Lung microvascular endothelial cell (primary cell): ENCODE results near the gene SH3BP5. TPM values are rescaled to one million over a fixed set of nuclear protein-coding genes. Genes with fewer than 3 reads are reported as not detected.

Experiments used
- DNase-seq, 2 donors: peaks; one replicate each; pipeline versions ENCODE4 v3.0.0 to v3.0.0-alpha.2; 2010; ENCODE audit warnings: low read depth in 2 of 2
- total RNA-seq: library from RNA; depleted of rRNA; stranded (reverse); fragments of >200 nt; gene quantifications from 2 replicates; pipeline ENCODE4 v1.2.1, GENCODE V29; 2014

The SH3BP5 gene
- total RNA-seq, 1 donor from 2014 or later: 42.3 TPM

DNA sequence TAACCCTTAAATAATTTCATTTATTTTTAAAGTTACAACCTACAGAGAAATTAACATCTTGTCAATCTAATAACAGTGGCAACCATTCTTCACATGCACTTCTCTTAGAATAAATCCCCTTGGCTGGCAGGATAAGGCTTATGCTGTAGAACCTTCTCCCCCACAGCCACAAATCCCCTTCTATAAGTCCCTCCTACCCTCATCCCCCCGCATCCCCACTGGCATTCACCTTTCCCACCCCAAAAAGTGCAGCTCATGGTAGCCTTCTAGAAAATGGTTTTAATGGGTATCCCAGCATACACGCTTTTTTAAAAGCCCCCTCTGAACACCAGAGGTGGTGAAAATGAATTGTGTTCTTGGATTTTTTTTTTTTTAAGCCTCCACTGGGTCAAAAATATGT is 77.2 kb downstream of the SH3BP5 start:
- no peak for DNase-seq

DNA sequence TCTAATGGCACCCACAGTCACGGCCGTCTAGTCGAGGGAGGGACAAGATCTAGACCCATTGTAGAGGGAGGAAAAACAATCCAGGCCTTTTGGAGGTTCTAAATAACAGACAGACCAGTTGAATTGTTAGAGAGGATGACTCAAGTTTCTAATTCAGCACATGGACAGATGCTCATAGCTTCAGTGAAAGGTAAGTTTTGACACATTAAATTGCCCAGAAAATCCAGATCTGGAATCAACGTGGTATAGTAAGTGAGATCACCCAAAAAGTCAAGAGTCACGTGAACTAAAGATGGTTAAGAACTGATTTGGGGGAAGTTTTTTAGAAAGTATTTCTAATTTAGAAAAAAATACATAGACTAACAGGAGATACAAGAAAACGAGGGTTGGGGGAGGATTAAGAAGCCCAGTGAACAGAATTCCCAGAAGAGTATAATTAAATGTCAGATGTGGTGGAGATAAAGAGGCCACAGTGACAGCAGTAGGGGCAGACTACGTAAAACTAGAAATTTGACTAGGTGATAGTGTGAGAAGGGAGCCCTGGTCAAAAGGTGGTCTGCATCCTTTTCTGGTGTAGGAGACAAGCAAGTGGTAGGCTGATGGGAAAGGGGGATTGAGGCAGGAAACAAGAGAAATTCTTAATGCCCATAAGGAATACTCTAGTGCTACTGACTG is 79.2 kb downstream of the SH3BP5 start:
- no peak for DNase-seq

DNA sequence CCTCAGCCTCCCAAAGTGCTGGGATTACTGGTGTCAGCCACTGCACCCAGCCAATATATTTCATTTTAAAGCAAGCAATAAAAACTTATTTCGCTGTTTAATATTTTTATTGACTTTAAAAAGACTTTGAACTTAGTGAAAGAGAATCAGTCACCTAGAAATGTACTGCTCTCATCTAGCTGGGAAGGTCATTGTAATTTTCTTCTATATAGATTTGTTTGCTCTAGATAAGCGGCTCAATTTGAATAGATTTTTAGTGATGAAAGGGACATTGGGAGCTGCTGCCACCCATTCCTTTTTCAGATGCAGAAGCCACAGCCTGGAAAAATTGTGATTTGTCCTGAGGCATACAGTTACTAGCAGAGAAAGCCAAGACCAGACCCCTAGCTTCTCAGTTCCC is 86.2 kb downstream of the SH3BP5 start:
- no peak for DNase-seq

DNA sequence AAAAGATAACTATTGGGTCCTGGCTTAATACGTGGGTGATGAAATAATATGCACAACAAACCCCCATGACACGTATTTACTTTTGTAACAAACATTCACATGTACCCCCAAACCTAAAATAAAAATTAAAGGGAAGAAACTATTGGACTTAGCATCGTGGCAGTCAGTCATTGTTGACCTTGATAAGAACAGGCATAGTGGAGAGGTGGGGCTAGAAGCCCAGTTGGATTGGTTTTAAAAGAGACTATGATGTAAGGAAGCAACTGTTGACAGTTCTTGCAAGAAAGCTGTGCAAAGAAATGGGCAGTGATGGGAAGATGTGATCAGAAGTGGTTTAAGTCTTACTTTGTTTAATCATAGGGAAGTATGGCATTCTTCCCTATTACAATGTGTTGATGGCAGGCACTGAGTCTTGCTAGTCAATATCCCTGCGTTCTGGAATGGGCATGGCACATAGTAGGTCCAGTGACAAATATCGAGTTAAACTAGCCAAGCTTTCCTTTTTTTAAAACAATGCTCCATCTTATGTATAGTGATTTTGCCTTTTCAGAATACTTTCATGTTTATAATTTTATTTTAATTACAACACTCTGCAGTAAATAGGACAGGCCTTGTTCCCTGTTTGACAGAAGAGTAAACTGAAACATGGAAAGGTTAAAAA is 88.4 kb downstream of the SH3BP5 start:
- DNase-seq: no peak

DNA sequence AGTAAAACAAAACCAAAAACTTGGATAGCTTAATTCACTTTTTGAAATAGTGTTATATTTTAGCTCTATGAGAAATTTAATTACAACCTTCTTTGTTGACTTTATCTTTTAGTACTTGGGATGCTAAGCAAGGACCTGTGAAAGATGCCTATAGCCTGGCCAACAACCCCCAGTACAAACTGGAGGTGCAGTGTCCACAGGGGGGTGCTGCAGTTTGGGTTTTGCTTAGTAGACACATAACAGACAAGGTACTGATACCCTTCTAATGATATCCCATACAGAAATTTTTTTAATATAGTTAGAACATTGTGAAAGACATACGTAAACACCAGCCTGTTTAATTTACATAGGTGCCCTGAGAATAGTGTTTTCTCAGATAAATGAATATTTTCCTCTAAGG is 91.0 kb downstream of the SH3BP5 start:
- DNase-seq: peak; percentile 51 to 53

DNA sequence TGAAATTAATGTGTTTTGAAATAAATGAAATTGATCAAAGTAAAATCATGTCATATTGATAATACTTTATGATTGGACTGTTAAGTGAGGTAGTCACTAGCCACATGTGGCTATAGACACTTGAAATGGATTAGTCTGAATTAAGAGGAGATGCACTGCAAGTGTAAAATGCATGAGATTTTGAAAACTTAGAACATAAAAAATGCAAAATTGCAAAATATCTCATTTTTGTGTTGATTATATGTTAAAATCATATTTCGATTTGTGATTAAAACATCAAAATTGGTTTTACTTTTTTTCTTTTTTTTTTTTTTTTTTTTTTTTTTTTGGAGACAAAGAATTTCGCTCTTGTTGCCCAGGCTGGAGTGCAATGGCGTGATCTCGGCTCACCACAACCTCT is 103.1 kb downstream of the SH3BP5 start:
- no peak for DNase-seq

DNA sequence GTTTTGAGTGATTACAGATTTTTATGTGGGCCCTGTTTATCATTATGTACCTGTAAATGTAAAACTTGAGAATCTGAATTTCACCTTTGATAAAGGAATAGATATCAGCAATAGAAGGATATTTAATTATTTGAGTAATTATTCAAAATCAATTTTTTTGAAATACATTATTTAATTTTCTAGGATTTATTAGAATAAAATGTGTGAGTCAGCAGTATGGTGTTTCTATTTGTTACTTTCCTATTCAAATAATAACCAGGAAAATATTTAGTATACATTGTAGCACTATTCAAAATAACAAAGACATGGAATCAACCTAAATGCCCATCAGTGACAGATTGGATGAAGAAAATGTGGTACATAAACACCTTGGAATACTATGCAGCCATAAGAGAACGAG is 104.2 kb downstream of the SH3BP5 start:
- no peak for DNase-seq

DNA sequence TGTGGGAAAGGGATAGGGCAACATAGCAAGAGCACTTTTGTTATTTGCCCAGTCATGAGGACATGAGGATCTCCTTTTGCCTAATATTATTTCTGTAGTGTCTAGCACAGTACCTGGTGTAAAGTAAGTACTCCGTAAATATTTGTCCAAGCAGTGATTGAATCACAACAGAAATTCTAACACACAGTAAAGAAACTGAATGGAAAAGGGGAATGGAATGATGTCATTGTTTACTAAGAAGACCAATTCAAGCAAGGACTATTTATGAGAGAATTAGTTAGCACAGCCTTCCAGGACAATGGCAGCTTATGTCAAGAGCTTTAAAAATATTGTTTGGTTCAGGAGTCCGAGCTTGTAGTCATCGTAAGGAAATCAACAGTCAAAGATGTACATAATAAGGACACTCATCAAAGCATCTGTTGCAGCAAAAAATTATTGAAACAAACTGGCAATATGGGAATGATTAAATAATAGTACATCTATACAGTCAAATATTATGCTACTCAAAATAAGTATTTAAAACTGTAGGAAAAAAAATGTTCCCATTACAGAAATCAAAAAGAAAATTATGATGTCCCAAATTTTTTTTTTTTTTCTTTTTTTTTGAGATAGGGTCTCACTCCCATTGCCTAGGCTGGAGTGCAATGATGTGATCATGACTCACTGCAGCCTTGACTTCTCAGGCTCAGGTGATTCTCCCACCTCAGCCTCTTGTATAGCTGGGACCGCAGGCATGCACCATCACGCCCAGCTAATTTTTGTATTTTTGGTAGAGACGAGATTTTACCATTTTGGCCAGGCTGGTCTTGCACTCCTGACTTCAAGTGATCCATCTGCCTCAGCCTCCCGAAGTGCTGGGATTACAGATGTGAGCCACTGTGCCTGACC is 108.5 kb downstream of the SH3BP5 start:
- peak in 1 of 2 donors; percentile 37 for DNase-seq

DNA sequence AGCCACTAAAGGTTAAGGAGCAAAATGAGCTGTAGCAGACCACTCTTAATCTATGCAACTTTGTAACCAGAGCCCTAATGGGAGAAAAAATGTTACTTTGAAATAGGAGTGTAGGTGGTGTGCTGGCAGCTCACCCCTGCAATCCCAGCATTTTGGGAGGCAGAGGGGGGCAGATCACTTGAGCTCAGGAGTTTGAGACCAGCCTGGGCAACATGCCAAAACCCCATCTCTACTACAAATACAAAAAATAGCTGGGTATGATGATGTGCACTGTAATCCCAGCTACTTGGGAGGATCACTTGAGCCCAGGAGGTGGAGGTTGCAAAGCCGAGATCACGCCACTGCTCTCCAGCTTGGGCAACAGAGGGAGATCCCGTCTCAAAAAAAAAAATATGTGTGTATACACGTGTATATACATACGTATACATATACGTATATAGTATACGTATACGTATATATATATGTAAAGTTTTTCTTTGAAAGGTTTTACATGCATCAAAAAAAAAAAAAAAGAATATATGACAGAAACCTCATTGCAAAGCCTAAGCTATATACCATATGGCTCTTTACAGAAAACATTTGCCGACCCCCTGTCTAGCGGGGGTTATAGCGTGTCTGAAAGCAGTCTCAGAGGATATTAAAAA is 110.7 kb downstream of the SH3BP5 start:
- no peak for DNase-seq

DNA sequence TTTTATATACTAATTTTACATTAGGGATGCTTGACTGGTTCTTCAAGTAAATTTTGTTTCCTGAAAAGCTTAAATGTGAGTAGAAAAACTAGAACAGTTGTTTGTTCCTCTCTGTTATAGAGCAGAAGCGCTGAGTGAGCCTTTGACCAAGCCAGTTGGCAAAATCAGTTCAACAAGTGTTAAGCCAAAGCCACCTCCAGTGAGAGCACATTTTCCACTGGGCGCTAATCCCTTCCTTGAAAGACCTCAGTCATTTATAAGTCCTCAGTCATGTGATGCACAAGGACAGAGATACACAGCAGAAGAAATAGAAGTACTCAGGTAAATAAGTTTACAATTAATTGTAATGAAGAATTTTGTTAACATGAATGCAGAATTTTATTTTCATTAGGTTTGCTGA is 111.7 kb downstream of the SH3BP5 start:
- DNase-seq: no peak

DNA sequence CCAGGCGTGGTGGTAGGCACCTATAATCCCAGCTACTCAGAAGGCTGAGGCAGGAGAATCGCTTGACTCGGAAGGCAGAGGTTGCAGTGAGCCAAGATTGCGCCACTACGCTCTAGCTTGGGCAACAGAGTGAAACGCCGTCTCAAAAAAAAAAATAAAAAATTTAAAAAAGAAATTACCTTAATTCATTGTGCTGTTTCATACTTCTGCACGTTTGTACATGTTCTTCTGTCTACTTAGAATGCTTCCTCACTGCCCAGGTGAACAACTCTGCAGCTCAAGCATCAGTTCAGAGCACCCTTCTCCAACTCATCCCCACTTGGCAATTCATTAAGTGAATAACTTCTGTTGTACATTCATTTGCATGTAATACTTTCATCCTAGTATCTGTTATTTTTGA is 112.3 kb downstream of the SH3BP5 start:
- no peak for DNase-seq

DNA sequence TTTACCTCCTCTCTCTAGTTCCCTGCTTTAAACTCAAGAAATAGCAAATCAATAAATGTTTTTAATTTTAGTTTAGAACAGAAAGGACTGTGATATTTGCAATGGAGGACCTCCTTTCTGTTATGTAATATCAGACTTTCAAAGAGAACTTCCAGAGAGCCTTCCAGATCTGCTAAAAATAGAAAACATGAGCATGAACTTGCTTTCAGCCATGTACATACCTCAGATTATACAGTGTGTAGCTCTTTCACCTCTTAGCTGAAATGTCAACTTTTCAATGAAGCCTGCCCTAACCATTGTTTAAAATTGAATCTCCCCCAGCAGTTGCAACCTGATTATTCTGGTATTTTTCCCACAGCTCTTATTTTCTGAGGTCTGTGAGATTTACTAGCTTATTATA is 113.7 kb downstream of the SH3BP5 start:
- no peak for DNase-seq

DNA sequence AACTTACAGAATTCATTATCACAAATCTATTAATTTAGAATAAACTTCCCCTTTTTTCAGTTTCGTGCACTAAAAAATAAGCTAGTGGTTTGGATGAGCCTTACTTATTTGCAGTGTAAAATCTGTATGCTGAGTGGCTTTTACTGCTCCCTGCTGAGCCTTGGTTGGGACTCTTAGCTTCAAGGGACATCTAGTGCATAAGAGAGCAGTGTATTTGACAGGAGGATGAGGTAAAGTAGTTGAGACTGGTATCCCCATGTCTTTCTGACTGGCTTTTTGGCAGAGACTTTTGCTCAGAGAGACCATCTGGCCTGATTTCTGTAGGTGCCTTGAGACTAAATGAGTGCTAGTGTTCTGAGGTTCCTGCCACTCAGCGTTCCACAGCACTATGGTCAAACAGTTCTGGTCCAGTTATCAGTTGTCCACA is 114.5 kb downstream of the SH3BP5 start:
- DNase-seq: no peak

DNA sequence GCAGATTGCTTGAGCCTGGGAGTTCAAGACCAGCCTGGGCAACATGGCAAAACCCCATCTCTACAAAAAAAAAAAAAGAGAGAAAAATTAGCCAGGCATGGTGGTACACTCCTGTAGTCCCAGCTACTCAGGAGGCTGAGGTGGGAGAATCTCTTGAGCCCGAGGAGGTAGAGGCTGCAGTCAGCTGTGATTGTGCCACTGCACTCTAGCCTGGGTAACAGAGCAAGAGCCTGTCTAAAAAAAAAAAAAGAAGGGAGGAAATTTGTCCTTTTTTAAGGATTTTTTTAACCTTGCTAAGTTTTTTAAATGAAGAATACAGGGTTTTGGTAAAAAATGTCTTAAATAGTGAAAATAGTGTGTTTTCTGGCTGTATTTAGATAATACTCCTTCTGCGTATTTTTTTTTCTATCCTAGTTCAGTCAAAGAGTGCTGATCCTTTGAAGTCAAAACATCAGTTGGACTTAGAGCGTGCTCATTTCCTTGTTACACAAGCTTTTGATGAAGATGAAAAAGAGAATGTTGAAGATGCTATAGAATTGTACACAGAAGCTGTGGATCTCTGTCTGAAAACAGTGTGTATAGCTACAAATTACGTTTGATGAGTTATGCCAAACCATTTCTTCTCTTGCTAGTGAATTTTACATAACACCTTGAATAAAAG is 115.2 kb downstream of the SH3BP5 start:
- DNase-seq: no peak

DNA sequence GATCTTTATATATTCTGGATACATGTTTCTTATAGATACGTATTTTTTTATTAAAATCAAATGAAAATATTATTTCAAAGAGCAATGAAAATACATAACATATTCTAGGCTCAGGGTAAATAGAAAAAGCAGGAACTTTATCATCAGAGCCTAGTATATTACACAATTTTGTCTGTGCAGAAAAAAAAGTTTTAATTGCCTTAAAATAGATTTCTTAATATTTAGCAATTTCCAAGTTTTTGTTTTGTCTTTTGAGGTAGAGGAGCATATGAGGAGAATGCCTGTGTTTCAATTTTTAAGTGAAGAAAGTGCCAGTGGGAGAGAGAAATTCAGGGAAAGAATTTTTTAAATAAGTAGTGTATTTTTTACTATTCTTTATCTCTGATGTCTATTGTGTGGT is 115.9 kb downstream of the SH3BP5 start:
- no peak for DNase-seq

DNA sequence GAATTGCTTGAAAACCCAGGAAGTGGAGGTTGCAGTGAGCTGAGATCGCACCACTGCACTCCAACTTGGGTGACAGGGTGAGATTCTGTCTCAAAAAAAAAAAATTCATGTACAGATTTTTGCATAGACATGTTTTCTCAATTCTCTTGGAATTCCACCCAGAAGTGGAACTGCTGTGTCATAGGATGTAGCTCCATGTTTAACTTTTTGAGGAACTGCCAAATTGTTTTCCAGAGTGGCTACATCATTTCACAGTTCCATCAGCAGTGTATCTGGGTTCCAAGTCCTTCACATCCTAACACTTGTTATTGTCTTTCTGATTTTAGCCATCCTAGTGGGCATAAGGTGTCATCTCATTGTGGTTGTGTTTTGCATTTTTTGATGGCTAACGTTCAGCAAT is 116.4 kb downstream of the SH3BP5 start:
- DNase-seq: peak in 1 of 2 donors; percentile 12

DNA sequence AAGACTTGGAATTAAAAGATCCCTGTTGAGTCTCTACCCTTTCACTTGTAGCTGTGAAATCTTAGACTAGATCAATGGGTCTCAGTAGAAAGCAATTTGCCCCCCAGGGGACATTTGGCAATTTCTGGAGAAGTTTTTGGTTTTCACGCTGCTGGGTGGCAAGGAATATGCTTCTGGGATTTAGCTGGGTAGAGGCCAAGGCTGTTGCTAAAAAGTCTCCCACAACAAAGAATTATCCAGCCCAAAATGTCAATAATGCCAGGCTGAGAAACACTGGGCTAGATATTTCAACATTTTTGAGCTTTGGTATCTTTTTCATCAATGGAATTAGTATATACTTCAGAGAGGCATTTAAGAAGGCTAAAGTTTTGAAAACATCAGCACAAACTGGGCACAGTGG is 117.6 kb downstream of the SH3BP5 start:
- no peak for DNase-seq

DNA sequence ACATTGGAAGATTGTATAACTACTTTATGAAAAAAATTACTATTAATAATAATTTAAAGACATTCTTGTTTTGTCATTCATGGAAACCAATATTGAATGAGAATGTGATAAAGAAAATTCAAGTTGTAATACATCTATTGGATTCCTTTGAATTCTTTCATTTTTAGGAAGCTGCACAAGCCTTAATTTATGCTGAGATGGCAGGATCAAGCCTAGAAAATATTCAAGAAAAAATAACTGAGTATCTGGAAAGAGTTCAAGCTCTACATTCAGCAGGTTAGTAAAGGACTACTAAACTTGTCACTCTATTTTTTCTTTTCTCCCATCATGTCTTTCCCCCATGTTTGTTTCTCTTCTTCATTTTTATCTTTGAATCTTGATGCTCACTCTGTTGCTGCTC is 120.4 kb downstream of the SH3BP5 start:
- DNase-seq: no peak

DNA sequence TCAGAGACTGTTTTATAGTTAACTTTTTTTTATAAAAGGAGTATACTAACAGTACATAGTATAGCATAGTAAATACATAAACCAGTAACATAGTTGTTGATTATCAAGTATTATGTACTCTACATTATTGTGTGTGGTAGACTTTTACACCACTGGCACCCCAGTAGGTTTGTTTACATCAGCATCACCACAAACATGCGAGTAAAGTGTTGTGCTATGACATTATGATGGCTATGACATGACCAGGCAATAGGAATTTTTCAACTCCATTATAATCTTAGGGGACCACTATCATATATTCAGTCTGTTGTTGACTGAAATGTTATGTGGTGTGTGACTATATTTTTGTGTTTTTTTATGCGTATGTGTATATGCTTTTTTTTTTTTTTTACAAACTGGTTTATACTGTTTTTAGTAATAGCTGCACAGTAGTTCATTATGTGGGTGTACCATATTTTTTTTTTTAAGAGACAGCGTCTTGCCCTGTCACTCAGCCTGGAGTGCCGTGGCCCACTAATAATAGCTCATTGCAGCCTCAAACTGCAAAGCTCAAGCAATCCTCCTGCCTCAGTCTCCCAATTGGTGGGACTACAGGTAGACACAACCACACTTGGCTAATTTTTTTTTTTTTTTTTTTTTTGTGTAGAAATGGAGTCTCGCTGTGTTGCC is 124.4 kb downstream of the SH3BP5 start:
- no peak for DNase-seq

DNA sequence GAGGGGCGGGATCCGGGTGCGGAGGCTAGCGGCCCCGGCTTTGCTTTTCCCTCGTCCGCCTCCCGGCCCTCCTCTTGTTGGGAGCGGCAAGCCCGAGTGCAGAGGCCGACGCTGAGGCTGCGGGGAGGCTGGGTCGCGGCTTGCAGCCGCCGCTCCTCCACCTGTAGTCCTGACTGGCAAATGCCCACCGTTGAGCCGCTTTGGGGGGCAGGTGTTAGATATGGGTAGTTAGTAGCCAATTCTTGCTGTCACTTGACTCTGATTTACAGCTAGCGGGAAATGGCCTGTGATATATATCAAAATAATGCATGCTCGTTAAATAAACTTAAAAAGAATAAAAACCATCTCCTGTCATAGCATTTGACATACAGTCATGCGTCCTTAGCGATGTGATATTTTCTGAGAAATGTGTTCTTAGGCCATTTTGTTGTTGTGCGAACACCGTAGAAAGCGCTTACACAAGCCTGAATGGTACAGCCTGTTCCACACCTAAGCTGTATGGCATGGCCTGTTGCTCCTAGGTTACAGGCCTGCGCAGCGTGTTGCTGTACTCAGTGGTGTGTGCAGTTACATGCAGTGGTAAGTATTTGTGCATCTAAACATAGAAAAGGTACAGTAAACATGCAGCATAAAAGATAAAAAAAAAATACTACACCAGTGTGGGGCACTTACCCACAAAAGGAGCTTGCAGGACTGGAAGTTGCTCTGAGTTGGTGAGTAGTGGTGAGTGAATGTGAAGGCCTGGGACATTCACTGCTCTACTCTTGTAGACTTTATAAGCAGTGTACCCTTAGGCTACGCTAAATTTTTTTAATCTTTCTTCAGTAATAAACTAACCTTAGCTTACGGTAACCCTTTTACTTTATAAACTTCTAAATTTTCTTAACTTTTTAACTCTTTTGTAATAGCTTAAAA is 125.5 kb downstream of the SH3BP5 start:
- DNase-seq: peak; percentile 46 to 63
